PFSK-1 (cell line): Measurements from ENCODE around the gene VTI1A. TPM values are rescaled to one million over a fixed set of nuclear protein-coding genes. Genes with fewer than 3 reads are reported as not detected.
A peak's percentile ranks its signal among the peaks of the same experiment; 100 is the strongest.

Experiments
- FOXP2 ChIP-seq: optimal IDR thresholded peaks from 2 replicates; pipeline ENCODE3; 2011; ENCODE audit warnings: borderline replicate concordance, control low read depth, inconsistent platforms; ENCODE audit not compliant: insufficient read depth; ENCODE audit errors: extremely low read length, extremely low read depth
- POLR2AphosphoS5 ChIP-seq: IDR thresholded peaks from 2 replicates; pipeline ENCODE4 v1.6.1; 2012; ENCODE audit warnings: low read depth, mild to moderate bottlenecking, control low read depth, low read length, moderate library complexity
- SIN3A ChIP-seq: IDR thresholded peaks from 2 replicates; pipeline ENCODE4 v1.6.1; 2012; ENCODE audit warnings: mild to moderate bottlenecking, low read length, moderate library complexity, borderline replicate concordance; ENCODE audit not compliant: insufficient read depth
- TAF1 ChIP-seq: IDR thresholded peaks from 2 replicates; pipeline ENCODE4 v1.6.1; 2012; ENCODE audit warnings: low read length, control low read depth, borderline replicate concordance; ENCODE audit not compliant: insufficient read depth
- polyA plus RNA-seq: library from polyadenylated mRNA; unstranded; fragments of >200 nt; gene quantifications from one replicate; pipeline ENCODE4 v1.2.1, GENCODE V29; 2012; ENCODE audit warnings: low read depth, missing spikeins; ENCODE audit not compliant: insufficient read length
- TF ChIP-seq, protein P1 (sequence below), 2 experiments: IDR thresholded peaks; 2 replicates each; pipeline versions ENCODE4 v1.6.1 to v1.8.0; 2011 to 2012; ENCODE audit warnings: low read depth in 2 of 2, low read length in 2 of 2, control low read depth in 1 of 2, inconsistent platforms in 1 of 2, mild to moderate bottlenecking in 1 of 2, moderate library complexity in 1 of 2; ENCODE audit not compliant: insufficient read depth in 1 of 2

Gene VTI1A
- polyA plus RNA-seq, result 4.6 TPM

DNA sequence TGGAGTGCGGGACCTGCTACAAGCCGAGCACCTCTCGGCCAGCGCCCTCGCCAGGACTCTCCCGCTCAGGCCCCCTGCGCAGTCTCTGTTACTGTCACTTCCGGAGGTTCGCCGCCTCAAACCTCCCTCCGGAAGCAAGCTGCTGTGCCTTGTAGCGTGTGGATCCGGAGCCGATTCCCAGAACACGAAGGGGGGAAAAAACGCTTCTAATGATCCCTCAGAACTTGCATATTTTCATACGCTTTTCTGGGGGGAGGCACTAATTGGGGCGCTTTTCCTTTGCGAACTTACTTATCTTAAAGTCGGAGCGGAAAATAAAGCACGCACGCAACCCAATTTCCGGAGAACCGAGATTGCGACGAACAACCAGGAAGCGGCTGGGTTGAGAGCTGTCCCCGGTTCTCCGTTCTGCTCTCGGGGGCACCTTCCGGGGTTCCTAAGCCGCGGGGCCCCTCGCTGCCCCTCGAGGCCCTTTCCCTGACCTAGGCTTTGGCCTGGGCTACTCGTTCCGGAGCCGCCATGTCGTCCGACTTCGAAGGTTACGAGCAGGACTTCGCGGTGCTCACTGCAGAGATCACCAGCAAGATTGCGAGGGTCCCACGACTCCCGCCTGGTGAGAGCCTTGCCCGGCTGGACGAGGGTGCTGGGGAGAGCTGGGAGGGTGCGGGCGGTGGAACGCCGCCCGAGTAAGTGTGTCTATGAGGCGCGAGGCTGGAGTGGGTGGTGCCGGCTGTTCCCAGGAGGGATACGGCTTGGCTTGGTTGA, at the start of gene VTI1A, which contains the start of gene ZDHHC6:
VTI1A (plus strand) TSS at position 361 of the 765 bp plus-strand sequence; CDS start at position 520, 159 bp downstream.
ZDHHC6 (minus strand) TSS at position 60 of the 765 bp plus-strand sequence. CDS start 1,478 bp downstream, outside the sequence.
- TF ChIP-seq POLR2AphosphoS5 (peak; percentile 53; the same call in 1 of the 2 replicates), SIN3A (no peak), FOXP2 (no peak), TAF1 (0 out of 2 replicates have a peak, but pooled peaks have one; percentile 28)
- TF ChIP-seq, protein P1, sequence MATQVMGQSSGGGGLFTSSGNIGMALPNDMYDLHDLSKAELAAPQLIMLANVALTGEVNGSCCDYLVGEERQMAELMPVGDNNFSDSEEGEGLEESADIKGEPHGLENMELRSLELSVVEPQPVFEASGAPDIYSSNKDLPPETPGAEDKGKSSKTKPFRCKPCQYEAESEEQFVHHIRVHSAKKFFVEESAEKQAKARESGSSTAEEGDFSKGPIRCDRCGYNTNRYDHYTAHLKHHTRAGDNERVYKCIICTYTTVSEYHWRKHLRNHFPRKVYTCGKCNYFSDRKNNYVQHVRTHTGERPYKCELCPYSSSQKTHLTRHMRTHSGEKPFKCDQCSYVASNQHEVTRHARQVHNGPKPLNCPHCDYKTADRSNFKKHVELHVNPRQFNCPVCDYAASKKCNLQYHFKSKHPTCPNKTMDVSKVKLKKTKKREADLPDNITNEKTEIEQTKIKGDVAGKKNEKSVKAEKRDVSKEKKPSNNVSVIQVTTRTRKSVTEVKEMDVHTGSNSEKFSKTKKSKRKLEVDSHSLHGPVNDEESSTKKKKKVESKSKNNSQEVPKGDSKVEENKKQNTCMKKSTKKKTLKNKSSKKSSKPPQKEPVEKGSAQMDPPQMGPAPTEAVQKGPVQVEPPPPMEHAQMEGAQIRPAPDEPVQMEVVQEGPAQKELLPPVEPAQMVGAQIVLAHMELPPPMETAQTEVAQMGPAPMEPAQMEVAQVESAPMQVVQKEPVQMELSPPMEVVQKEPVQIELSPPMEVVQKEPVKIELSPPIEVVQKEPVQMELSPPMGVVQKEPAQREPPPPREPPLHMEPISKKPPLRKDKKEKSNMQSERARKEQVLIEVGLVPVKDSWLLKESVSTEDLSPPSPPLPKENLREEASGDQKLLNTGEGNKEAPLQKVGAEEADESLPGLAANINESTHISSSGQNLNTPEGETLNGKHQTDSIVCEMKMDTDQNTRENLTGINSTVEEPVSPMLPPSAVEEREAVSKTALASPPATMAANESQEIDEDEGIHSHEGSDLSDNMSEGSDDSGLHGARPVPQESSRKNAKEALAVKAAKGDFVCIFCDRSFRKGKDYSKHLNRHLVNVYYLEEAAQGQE (IDR thresholded peaks at IDR 0.05; ENCODE audit: insufficient read depth in 1 of 2, low read depth in 2 of 2, low read length in 2 of 2), result peak in 1 of 2 experiments; percentile 32; a peak in 1 of 4 replicates

DNA sequence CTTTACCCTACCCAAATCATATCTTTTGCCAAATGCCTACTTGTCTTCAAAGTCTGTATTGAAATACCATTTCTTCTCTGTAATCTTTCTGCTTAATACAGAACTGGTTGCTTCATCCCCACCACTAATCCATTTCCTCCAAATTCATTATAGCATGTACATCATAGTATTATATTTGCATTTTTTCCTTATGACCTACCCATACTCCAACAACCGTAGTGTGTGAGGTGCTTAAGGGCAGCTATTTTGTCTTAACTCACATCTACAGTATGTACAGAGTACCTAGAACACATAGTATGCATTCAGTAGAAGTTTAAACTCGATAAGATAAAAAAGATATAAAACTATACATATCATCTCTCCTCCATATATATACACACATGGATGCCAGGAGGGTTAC, 49.4 kb upstream of the VTI1A start:
- TF ChIP-seq POLR2AphosphoS5, result no peak
- TF ChIP-seq TAF1, result no peak
- TF ChIP-seq FOXP2, result no peak
- TF ChIP-seq, protein P1 (IDR thresholded peaks at IDR 0.05; ENCODE audit: insufficient read depth in 1 of 2, low read depth in 2 of 2, low read length in 2 of 2), result no peak

GRCh38 chr10:112402917-112403316, 44.1 kb upstream of the VTI1A start:
- no peak for TF ChIP-seq FOXP2
- TF ChIP-seq, protein P1 (IDR thresholded peaks at IDR 0.05; ENCODE audit: insufficient read depth in 1 of 2, low read depth in 2 of 2, low read length in 2 of 2), result no peak
- TF ChIP-seq SIN3A, result no peak
- no peak for TF ChIP-seq POLR2AphosphoS5
- TF ChIP-seq TAF1, result no peak

- no peak for TF ChIP-seq POLR2AphosphoS5
Observed at GRCh38 chr10:112404617-112405016, 42.4 kb upstream of the VTI1A start.

- TF ChIP-seq TAF1 (no peak), SIN3A (no peak), POLR2AphosphoS5 (no peak), FOXP2 (no peak)
- TF ChIP-seq, protein P1 (IDR thresholded peaks at IDR 0.05; ENCODE audit: insufficient read depth in 1 of 2, low read depth in 2 of 2, low read length in 2 of 2), result no peak
Observed at GRCh38 chr10:112407696-112408095, 39.3 kb upstream of the VTI1A start.
